ENCODE data around the gene PLGLB2.
"Not testable (repeated sequence)": the region's sequence is repeated elsewhere in the genome, so short reads cannot be mapped to it uniquely, and the experiment has no call there.

The PLGLB2 gene

DNA sequence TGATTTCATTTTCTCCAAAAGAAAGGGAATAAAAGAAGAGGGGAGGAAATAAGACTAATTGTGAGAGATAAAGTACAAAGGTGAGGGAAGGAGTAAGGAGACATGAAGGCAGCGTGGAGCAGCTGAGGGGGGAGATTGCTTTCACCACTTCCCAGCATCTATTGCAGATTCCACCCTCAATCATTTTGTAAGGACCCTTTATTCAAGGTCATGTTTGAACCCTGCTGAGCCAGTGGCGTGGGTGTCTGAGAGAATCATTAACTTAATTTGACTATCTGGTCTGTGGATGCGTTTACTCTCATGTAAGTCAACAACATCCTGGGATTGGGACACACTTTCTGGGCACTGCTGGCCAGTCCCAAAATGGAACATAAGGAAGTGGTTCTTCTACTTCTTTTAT is at the start of gene PLGLB2:
TSS of gene PLGLB2 (plus strand) at position 297 of the 400 bp plus-strand sequence. CDS start at position 364, 67 bp downstream.
- DNase-seq (ENCODE audit: low spot score) = not testable (repeated sequence)

DNA sequence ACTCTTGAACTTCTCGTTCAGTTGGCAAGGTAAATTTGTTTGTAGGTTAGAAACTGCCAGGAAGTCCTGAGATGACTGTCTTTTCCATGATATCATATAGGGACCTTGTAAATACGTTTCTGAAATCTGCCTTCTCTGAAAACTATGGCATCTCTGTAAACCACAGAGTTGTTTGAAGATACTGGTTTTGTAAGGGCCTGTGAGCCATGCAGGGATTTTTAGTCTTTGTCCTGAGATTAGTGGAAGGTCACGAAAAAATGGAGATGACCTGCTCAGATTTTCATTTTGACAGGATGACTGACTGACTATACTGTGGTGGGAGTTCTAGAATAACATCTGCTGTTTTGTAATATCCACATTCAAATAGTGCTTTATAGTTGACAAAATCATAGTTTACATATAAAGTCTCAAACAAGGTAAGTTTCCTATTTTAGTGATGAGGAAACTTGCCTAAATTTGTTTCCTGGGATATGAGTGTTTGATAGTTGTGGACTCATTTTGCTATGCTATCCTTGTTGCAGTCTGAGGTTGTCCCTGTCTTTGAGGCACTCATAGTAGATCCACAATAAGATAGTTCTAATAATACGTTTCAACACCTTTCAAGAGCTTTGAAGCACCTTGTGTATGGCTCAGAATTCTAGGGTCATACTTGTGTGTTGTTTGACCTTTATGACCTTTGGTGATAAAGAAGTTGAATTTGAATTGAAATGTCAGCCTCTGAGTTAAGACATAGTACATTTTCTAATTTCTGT is 43.1 kb upstream of the PLGLB2 start:
- not testable (repeated sequence) for DNase-seq (ENCODE audit: low spot score)

DNA sequence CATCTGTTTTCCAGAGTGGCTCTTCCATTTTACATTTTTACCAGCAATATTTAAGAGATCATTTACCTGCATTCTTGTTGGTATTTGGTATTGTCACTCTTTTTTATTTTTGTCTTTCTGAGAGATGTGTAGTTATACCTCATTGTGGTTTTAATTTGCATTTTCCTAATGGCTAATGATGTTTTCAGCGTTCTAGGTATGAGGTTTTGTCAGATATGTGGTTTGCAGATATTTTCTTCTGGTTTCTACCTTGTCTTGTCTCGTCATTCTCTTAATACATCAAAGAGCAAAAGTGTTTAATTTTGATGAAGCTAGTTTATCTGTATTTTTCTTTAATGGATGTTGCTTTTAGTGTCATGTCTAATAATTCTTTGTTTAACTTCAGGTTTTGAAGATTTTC is 39.5 kb upstream of the PLGLB2 start:
- DNase-seq (ENCODE audit: low spot score) = not testable (repeated sequence)

DNA sequence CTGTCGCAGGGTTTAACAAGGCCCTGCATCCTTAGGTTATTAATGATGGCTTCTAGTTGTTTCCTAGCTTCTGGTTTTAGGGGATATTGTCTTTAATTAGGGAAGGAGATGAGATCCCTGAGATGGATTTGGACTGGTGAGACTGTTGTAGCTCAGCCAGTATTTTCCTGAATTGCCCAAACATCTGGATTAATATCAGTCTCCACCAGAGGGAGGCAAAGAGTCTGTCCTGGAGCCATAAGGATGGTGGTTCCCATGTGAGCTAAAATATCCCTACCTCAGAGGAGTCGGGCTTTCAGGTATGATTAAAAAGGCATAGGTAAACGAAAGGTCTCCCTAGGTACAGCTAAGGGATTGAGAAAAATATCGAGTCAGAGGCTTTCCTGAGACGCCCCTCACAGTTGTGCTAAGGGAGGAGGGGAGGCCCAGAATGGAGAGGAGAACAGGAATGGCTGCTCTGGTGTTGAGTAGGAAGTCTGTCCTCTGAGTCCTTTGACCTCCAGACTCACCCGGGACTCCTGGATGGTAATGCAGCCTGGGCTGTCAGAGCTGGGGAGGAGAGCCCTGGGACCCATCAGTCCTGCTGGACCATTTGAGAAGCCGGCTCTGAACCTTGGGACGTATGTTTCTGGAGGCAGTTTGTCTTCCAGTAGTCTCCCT is 19.8 kb upstream of the PLGLB2 start:
- not testable (repeated sequence) for DNase-seq (ENCODE audit: low spot score)

DNA sequence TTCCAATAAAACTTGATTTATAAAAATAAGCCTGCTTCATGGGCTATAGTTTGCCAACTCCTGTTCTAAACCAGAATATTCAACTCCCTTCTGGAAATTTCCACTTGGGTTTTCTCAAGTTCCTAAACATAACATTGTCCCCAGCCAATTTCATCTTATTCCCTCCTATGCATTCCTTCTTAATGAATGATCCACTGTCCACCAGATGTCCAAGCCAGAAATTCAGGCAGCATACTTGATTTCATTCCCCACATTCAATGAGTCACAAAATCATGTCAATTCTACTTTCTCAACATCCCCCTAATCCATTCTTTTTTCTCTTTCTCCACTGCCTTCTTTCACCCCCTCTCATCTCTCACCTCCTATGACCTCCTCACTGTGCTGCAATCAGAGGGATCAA is 7.0 kb upstream of the PLGLB2 start:
- DNase-seq (ENCODE audit: low spot score) = not testable (repeated sequence)

DNA sequence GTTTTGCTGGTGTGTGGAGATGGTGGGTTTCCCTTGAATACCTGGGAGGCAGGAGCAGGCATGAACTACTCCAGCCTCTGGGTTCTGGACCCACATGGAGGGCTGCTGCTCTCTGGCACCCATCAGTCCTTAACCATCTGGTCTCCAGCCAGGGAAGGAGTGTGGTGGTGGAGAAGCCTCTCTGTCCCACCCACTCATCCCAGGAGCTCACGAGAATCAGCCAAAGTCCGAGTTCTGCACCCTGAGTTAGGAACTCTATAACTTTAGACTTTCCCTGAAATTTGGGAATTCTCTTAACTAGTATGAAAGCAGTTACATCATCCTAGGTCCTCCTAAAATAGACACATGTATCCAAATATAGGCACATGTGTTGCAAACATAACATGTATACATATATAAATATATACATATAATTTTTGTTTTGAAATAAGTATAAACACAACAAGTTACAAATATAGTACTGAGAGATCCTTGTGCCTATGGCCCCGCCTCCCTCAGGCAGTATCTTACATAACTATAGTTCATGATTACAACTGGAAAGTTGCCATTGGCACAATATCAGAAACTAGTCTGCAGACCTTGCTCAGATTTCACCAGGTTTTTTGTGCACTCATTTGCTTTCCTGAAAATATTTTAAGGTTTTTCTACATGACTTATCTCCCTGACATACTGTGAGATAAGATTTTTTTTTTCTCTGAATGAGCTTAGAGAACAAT is 5.3 kb upstream of the PLGLB2 start:
- not testable (repeated sequence) for DNase-seq (ENCODE audit: low spot score)

DNA sequence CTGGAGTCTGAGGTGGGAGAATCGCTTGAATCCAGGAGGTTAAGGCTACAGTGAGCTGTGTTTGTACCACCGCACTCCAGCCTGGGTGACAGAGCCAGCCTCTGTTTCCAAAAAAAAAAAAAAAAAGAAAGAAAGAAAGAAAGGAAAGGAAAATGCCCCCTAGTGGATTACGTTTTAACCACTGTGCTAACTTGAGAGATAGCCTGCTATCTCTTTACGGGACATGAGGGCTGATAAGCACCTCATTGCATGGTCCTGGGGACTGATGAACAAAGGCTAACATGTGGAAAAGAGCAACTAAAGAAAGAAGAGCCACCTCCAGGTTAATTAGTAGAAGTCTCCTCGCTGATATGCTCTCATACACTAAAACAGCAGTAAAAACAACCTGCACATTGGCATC is 4.2 kb upstream of the PLGLB2 start:
- DNase-seq (ENCODE audit: low spot score) = not testable (repeated sequence)

DNA sequence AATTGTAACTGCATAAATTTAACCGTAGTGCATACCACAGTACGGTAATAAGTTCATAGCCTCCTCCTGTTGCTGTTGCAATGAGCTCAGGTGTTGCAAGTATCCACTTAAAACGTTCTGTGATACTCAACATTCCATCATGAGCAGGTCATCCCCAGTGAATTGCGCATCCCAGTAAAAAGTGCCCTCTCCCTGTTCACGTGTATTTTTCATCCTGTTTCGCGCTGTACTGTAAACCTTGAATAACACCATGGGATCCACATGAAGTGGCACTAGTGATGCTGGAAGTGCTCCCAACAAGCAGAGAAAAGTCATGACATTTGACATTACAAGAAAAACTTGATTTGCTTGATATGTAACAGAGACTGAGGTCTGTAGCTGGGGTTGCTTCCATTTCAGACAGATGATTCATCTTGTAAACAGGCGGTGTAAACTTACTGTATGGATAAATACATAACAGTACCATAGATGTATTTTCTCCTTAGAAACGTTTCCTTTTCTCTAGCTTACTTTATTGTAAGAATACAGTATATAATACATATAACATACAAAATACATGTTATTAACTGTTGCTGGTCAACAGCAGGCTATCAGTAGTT is 2.4 kb upstream of the PLGLB2 start:
- DNase-seq (ENCODE audit: low spot score) = not testable (repeated sequence)

DNA sequence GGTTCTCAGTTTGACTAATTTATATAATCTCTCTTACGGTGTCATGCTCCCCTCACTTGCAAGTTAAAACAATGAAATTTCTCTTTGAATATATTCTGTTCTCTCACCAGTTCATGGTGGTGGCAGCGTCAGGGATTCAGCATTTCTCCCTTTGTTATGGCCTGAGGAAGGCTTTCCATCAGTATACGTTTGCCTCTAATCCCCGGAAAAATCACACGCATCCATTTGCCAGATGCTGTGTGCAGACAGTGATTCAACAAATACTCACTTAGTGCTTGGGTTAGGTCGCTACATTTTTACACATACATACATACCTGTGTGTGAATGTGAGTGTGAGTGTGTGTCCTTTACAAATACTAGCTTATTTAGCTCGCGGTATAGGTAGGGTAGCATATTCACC is 637 bp downstream of the PLGLB2 start:
- DNase-seq (ENCODE audit: low spot score) = not testable (repeated sequence)

DNA sequence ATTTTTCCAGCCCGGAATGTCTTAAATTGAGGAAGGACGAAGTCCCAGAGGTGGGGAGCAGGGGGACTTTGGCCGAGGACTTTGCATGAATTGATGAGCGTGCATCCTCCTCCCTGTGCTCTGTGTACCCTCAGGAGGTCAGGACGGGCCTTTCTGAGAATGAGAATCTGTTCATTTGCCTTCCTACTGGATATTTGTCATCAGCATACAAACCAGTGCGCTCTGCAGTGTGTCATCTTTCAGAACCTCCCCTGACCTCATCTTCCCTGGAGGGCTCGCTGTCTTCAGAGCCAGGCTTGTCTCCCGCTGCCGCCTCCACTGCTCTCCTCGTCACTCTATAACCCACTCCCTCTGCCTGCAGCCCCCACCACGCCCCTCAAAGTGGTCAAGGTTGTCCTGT is 2.7 kb downstream of the PLGLB2 start:
- DNase-seq (ENCODE audit: low spot score) = not testable (repeated sequence)

DNA sequence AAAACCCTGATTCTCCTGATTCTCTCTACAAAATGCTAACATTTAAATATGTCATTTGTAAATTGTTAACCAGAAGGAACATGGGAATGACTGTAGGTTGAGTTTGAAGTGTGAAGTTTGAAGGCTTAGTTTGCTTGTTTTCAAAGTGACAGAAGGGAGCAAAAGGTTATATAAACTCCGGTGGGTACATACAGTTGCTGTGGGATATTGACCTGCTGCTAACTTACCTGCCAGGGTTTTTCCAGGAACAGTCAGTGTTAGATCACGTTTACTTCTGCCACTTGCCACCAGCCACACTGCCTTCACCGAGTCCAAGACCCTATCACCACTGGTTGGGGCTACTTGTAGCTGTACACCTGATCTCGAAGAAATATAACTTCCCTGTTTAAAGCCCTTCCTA is 6.9 kb downstream of the PLGLB2 start:
- not testable (repeated sequence) for DNase-seq (ENCODE audit: low spot score)

All from Ammon's horn (tissue), 1 donor.